ENCODE measurements around the gene C2CD3. TPM values are rescaled to one million over a fixed set of nuclear protein-coding genes. Genes with fewer than 3 reads are reported as not detected.

The C2CD3 gene
- total and polyA plus RNA-seq, 9 of the 15 experiments (the other 6 are each of a cell fraction or from before 2014, with no cell fraction given), result 4.4 to 20.2 (median 15.4) TPM

- Histone ChIP-seq H3K9me3 (replicated peaks; ENCODE audit: control insufficient read depth, insufficient read depth, low read depth, low read length) (no peaks in the 10 kb centered on the region), H3K4me2 (ENCODE audit: insufficient read depth, low read length) (no peak overlapping the region), H3K27me3 (ENCODE audit: control insufficient read depth in 2 of 2, insufficient read depth in 2 of 2, low read length in 2 of 2) (no peaks in the 10 kb centered on the region), H4K20me1 (replicated peaks; ENCODE audit: control insufficient read depth, insufficient read depth, low read length) (peaks cover 11% of the 10 kb centered on the region), H3K36me3 (ENCODE audit: control insufficient read depth, insufficient read depth, low read length) (peaks cover 78% of the 10 kb centered on the region), H3K79me2 (ENCODE audit: control insufficient read depth, insufficient read depth, low read length) (peaks cover 45% of the 10 kb centered on the region), H3K27ac (ENCODE audit: extremely low read depth, low read depth, low read length) (no peak overlapping the region; the same call in 2 of the 3 replicates), H3K9me1 (ENCODE audit: control insufficient read depth, insufficient read depth, low read length) (peaks cover 3% of the 10 kb centered on the region), H3K4me3 (no peak overlapping the region), H3K4me1 (replicated peaks in 1 of 2; ENCODE audit: control insufficient read depth in 2 of 2, insufficient read depth in 2 of 2, low read length in 2 of 2) (peaks cover 34 to 65% of the 10 kb centered on the region in 2 experiments), H2AFZ (ENCODE audit: low read depth, low read length) (no peak overlapping the region), H3K9ac (ENCODE audit: insufficient read depth in 1 of 2, low read depth in 2 of 2, low read length in 2 of 2) (no peak overlapping the region)
- ChIA-PET CTCF (ENCODE audit: low intra/inter-chr PET ratio) (no interaction called here), POLR2A (interaction anchor here (0.6 to 5.8 kb wide), 5 partner anchors 7 to 108 kb away, joined by 3 to 54 read pairs (median 9); no protein-coding TSS in a partner anchor)
- DNase-seq (ENCODE audit: extremely low read depth in 1 of 4, low spot score in 3 of 4), result no peak
- no peak for FAIRE-seq
- intact Hi-C loops (cut with micrococcal nuclease), result no loop called here
- TF ChIP-seq CGGBP1 (CRISPR knock-in tag; IDR thresholded peaks at IDR 0.05), result no peak
- TF ChIP-seq ZNF217 (CRISPR knock-in tag; IDR thresholded peaks at IDR 0.05), result no peak
- no peak for TF ChIP-seq ZNF766 (CRISPR knock-in tag; conservative IDR thresholded peaks at IDR 0.05)
- TF ChIP-seq DDX20 (tag; IDR thresholded peaks at IDR 0.05; ENCODE audit: low read depth), result no peak
- no peak for TF ChIP-seq SMARCB1 (IDR thresholded peaks at IDR 0.05; ENCODE audit: insufficient read length, low read depth)
- TF ChIP-seq NCOA6 (IDR thresholded peaks at IDR 0.05), result no peak
- no peak for TF ChIP-seq FOXJ2 (tag; IDR thresholded peaks at IDR 0.05)
- TF ChIP-seq RBBP5 (IDR thresholded peaks at IDR 0.05; ENCODE audit: borderline replicate concordance, insufficient read depth, low read length, poor library complexity, severe bottlenecking), result no peak
- TF ChIP-seq KDM4B (IDR thresholded peaks at IDR 0.05; ENCODE audit: borderline replicate concordance in 2 of 2, low read depth in 1 of 2), result no peak
- no peak for TF ChIP-seq PHB2 (IDR thresholded peaks at IDR 0.05; ENCODE audit: low read depth)
- TF ChIP-seq E2F5 (CRISPR knock-in tag; IDR thresholded peaks at IDR 0.05), result no peak
- TF ChIP-seq SMARCA5 (IDR thresholded peaks at IDR 0.05), result no peak
- no peak for TF ChIP-seq RBM34 (IDR thresholded peaks at IDR 0.05; ENCODE audit: borderline replicate concordance, insufficient read depth, low read length)
- no peak for TF ChIP-seq NR4A1 (CRISPR knock-in tag; IDR thresholded peaks at IDR 0.05)
- TF ChIP-seq NR4A1 (tag; IDR thresholded peaks at IDR 0.05), result no peak
- 95% methylated on average over 3 of the region's 3 CpGs for WGBS (ENCODE audit: insufficient coverage, low coverage, missing lambda C conversion rate)
- no TSS peak for BruUV-seq (replicated peaks)
- in situ Hi-C loops (cut with MboI), result no loop called here
- no peak for ATAC-seq
Measured at GRCh38 chr11:73978576-73979086, 192.2 kb downstream of the C2CD3 start.
